H9 (cell line): ENCODE measurements around the gene HAUS8. TPM values are rescaled to one million over a fixed set of nuclear protein-coding genes. Genes with fewer than 3 reads are reported as not detected.

Experiments used
- DNase-seq: peaks from one replicate; pipeline ENCODE4 v3.0.0-alpha.2; 2017
- H2AFZ ChIP-seq: one replicate; pipeline ENCODE4 v1.6.1; 2013; ENCODE audit warnings: mild to moderate bottlenecking, low read length, control low read depth, moderate library complexity
- H2AK5ac ChIP-seq: 2 replicates; pipeline ENCODE4 v1.6.1; 2013; ENCODE audit warnings: low read length, control low read depth, mixed read lengths; ENCODE audit not compliant: insufficient read length
- H2BK120ac ChIP-seq: one replicate; pipeline ENCODE4 v1.6.1; 2013; ENCODE audit warnings: low read depth, mild to moderate bottlenecking, low read length, control low read depth, inconsistent platforms; ENCODE audit not compliant: poor library complexity, severe bottlenecking
- H2BK12ac ChIP-seq: 2 replicates; pipeline ENCODE4 v1.6.1; 2013; ENCODE audit warnings: low read length, control low read depth, mixed read lengths, low read depth; ENCODE audit not compliant: insufficient read length
- H2BK15ac ChIP-seq: 2 replicates; pipeline ENCODE4 v1.6.1; 2013; ENCODE audit warnings: low read depth, low read length, control low read depth
- H2BK20ac ChIP-seq: one replicate; pipeline ENCODE4 v1.6.1; 2013; ENCODE audit warnings: low read depth, mild to moderate bottlenecking, low read length, control low read depth, inconsistent platforms; ENCODE audit not compliant: poor library complexity, severe bottlenecking
- H2BK5ac ChIP-seq: 2 replicates; pipeline ENCODE4 v1.6.1; 2013; ENCODE audit warnings: low read length, control low read depth, mixed read lengths; ENCODE audit not compliant: insufficient read length
- H3K14ac ChIP-seq: 2 replicates; pipeline ENCODE4 v1.6.1; 2013; ENCODE audit warnings: low read length, control low read depth; ENCODE audit not compliant: insufficient read depth
- H3K18ac ChIP-seq: 2 replicates; pipeline ENCODE4 v1.6.1; 2013; ENCODE audit warnings: low read depth, mild to moderate bottlenecking, mixed read lengths, low read length, control low read depth; ENCODE audit not compliant: insufficient read length
- H3K23ac ChIP-seq: 2 replicates; pipeline ENCODE4 v1.6.1; 2013; ENCODE audit warnings: low read length, control low read depth, mixed read lengths, low read depth; ENCODE audit not compliant: insufficient read length
- H3K23me2 ChIP-seq: 2 replicates; pipeline ENCODE4 v1.6.1; 2013; ENCODE audit warnings: low read depth, mild to moderate bottlenecking, mixed read lengths, low read length, control low read depth; ENCODE audit not compliant: insufficient read length, poor library complexity, severe bottlenecking
- H3K27ac ChIP-seq: 2 replicates; pipeline ENCODE4 v1.5.1; 2013; ENCODE audit warnings: low read length, control low read depth, mixed read lengths, low read depth; ENCODE audit not compliant: insufficient read length
- H3K27me3 ChIP-seq: 2 replicates; pipeline ENCODE4 v1.6.1; 2013; ENCODE audit warnings: low read length, control low read depth, inconsistent platforms; ENCODE audit not compliant: insufficient read depth
- H3K4ac ChIP-seq: 2 replicates; pipeline ENCODE4 v1.6.1; 2013; ENCODE audit warnings: low read depth, mild to moderate bottlenecking, control low read depth, inconsistent platforms, low read length, moderate library complexity
- H3K4me1 ChIP-seq: 2 replicates; pipeline ENCODE4 v1.6.1; 2013; ENCODE audit warnings: low read length, control low read depth, inconsistent platforms; ENCODE audit not compliant: insufficient read depth
- H3K4me2 ChIP-seq: 2 replicates; pipeline ENCODE4 v1.6.1; 2013; ENCODE audit warnings: low read length, control low read depth, mixed read lengths; ENCODE audit not compliant: insufficient read length, insufficient read depth
- H3K56ac ChIP-seq: 2 replicates; pipeline ENCODE4 v1.6.1; 2013; ENCODE audit warnings: low read depth, mild to moderate bottlenecking, mixed read lengths, low read length, control low read depth; ENCODE audit not compliant: insufficient read length
- H3K79me1 ChIP-seq: 2 replicates; pipeline ENCODE4 v1.6.1; 2013; ENCODE audit warnings: low read depth, mild to moderate bottlenecking, moderate library complexity, low read length, control low read depth, inconsistent platforms; ENCODE audit not compliant: insufficient read depth, poor library complexity, severe bottlenecking
- H3K79me2 ChIP-seq: 2 replicates; pipeline ENCODE4 v1.6.1; 2013; ENCODE audit warnings: low read length, control low read depth, inconsistent platforms; ENCODE audit not compliant: insufficient read depth
- H3K9ac ChIP-seq: 2 replicates; pipeline ENCODE4 v1.6.1; 2013; ENCODE audit warnings: low read length, control low read depth, mixed read lengths; ENCODE audit not compliant: insufficient read length; ENCODE audit errors: extremely low read depth
- H3K9me3 ChIP-seq: one replicate; pipeline ENCODE4 v1.6.1; 2013; ENCODE audit warnings: low read depth, low read length, inconsistent platforms; ENCODE audit not compliant: control insufficient read depth
- H3T11ph ChIP-seq: one replicate; pipeline ENCODE4 v1.6.1; 2013; ENCODE audit warnings: mild to moderate bottlenecking, low read length, control low read depth, inconsistent platforms
- H4K20me1 ChIP-seq: one replicate; pipeline ENCODE4 v1.6.1; 2013; ENCODE audit not compliant: control insufficient read depth, insufficient read length, insufficient read depth
- H4K5ac ChIP-seq: 2 replicates; pipeline ENCODE4 v1.6.1; 2013; ENCODE audit warnings: low read depth, mild to moderate bottlenecking, mixed read lengths, low read length, control low read depth; ENCODE audit not compliant: insufficient read length
- H4K8ac ChIP-seq: replicated peaks from 2 replicates; pipeline ENCODE4 v1.6.1; 2013; ENCODE audit warnings: low read length, control low read depth, mixed read lengths, low read depth; ENCODE audit not compliant: insufficient read length
- H4K91ac ChIP-seq: 2 replicates; pipeline ENCODE4 v1.6.1; 2013; ENCODE audit warnings: low read depth, mild to moderate bottlenecking, moderate library complexity, mixed read lengths, low read length, control low read depth; ENCODE audit not compliant: insufficient read length
- H3K27ac Mint-ChIP-seq, 3 experiments: 2 replicates in 2 of 3; 3 replicates in 1 of 3; pipeline ENCODE4 v1.8.0; 2020 to 2021; ENCODE audit warnings: mixed read lengths in 3 of 3, mild to moderate bottlenecking in 1 of 3, moderate library complexity in 1 of 3
- H3K27me3 Mint-ChIP-seq: 2 replicates; pipeline ENCODE4 v1.8.0; 2021; ENCODE audit warnings: low read depth, mild to moderate bottlenecking, moderate library complexity, mixed read lengths
- H3K36me3 Mint-ChIP-seq, 3 experiments: 2 replicates in 2 of 3; 3 replicates in 1 of 3; pipeline ENCODE4 v1.8.0; 2020 to 2021; ENCODE audit warnings: low read depth in 3 of 3, mixed read lengths in 3 of 3; ENCODE audit not compliant: insufficient read depth in 1 of 3
- H3K4me1 Mint-ChIP-seq, 2 experiments: 2 replicates each; pipeline ENCODE4 v1.8.0; 2020; ENCODE audit warnings: mixed read lengths in 2 of 2
- H3K4me3 Mint-ChIP-seq, 2 experiments: 2 replicates in 1 of 2; 3 replicates in 1 of 2; pipeline ENCODE4 v1.8.0; 2020 to 2021; ENCODE audit warnings: mild to moderate bottlenecking in 2 of 2, mixed read lengths in 2 of 2, moderate library complexity in 1 of 2
- H3K9me3 Mint-ChIP-seq, 2 experiments: 2 replicates in 1 of 2; 3 replicates in 1 of 2; pipeline ENCODE4 v1.8.0; 2020; ENCODE audit warnings: mild to moderate bottlenecking in 2 of 2, mixed read lengths in 2 of 2, moderate library complexity in 1 of 2
- WGBS: extraction: QIAGEN DNeasy Blood & Tissue Kit; methylation state at CpG from one replicate; pipeline ENCODE4 v1.1.7; 2013; ENCODE audit warnings: missing lambda C conversion rate, low lambda C conversion rate, mixed read lengths; ENCODE audit not compliant: insufficient read length; ENCODE audit errors: extremely low coverage; 5-methylcytosine and 5-hydroxymethylcytosine counted together
- total RNA-seq: library from RNA; stranded (reverse); gene quantifications from 2 replicates; pipeline ENCODE4 v1.2.1, GENCODE V29; 2021
- TF ChIP-seq, protein P1 (sequence below): fragments of 200-600 bp; sonication (generic); conservative IDR thresholded peaks from 3 replicates; pipeline ENCODE4 v1.8.0; 2021; ENCODE audit warnings: antibody characterized with exemption, mild to moderate bottlenecking

HAUS8 gene
- total RNA-seq, 1 experiment from 2014 or later: 27.8 TPM

DNA sequence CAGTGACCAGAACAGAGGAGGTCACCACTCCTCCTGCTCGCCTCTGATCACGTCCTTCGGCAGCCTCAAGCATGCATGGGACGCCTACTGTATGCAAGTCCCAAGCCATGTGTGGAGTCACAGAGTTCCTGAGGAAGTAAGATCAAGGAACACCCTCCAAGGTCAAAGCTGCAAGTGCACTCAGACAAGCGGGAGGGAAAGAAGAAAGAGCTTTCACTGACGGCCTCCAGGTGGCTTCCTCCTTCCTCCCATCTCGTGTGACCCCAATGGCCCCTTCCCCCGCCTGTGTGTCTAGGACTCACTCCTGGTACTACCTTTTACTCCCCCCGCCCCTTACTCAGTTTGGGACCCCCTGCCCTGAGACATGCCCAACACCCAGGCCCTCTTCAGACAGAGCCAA, 6.1 kb downstream of the HAUS8 start:
- Histone ChIP-seq H3K4ac (no peak overlapping the region), H3K79me2 (peaks cover 5% of the 10 kb centered on the region; the same call in 1 of the 2 replicates), H3K9me3 (no peaks in the 10 kb centered on the region), H4K91ac (no peak overlapping the region), H2BK15ac (no peak overlapping the region), H3K23me2 (no peaks in the 10 kb centered on the region), H3K18ac (no peak overlapping the region), H3K9ac (no peak overlapping the region), H2BK5ac (no peak overlapping the region), H3K56ac (no peak overlapping the region), H3K4me2 (no peak overlapping the region), H4K5ac (no peak overlapping the region), H3T11ph (no peak overlapping the region), H3K27ac (no peak overlapping the region), H2BK20ac (no peak overlapping the region), H4K20me1 (no peaks in the 10 kb centered on the region), H3K23ac (no peak overlapping the region), H4K8ac (no peak overlapping the region), H3K79me1 (peaks cover 3% of the 10 kb centered on the region), H2AK5ac (no peak overlapping the region), H3K27me3 (no peaks in the 10 kb centered on the region), H2BK12ac (no peak overlapping the region), H2BK120ac (no peak overlapping the region), H3K4me1 (peaks cover 3% of the 10 kb centered on the region; the same call in 1 of the 2 replicates), H2AFZ (no peak overlapping the region), H3K14ac (no peak overlapping the region)
- TF ChIP-seq, protein P1, sequence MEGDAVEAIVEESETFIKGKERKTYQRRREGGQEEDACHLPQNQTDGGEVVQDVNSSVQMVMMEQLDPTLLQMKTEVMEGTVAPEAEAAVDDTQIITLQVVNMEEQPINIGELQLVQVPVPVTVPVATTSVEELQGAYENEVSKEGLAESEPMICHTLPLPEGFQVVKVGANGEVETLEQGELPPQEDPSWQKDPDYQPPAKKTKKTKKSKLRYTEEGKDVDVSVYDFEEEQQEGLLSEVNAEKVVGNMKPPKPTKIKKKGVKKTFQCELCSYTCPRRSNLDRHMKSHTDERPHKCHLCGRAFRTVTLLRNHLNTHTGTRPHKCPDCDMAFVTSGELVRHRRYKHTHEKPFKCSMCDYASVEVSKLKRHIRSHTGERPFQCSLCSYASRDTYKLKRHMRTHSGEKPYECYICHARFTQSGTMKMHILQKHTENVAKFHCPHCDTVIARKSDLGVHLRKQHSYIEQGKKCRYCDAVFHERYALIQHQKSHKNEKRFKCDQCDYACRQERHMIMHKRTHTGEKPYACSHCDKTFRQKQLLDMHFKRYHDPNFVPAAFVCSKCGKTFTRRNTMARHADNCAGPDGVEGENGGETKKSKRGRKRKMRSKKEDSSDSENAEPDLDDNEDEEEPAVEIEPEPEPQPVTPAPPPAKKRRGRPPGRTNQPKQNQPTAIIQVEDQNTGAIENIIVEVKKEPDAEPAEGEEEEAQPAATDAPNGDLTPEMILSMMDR: peak; percentile 44; the same call in 2 of the 3 replicates
- H3K4me3 Mint-ChIP-seq: peak overlapping the region in 1 of 2 experiments; percentile 17; a peak in 1 of 5 replicates
- H3K4me1 Mint-ChIP-seq: peaks cover 29 to 31% of the 10 kb centered on the region in 2 experiments
- WGBS: no CpG with 5 or more reads among the region's 9 CpGs
- peak overlapping the region in 2 of 3 experiments; percentile 84 to 90; a peak in 3 of 7 replicates for H3K27ac Mint-ChIP-seq
- H3K9me3 Mint-ChIP-seq: no peaks in the 10 kb centered on the region
- DNase-seq: no peak
- H3K27me3 Mint-ChIP-seq: no peaks in the 10 kb centered on the region
- H3K36me3 Mint-ChIP-seq: peaks cover 39 to 68% (median 50%) of the 10 kb centered on the region in 3 experiments
